Measurements from ENCODE around the gene SLC66A3. TPM values are rescaled to one million over a fixed set of nuclear protein-coding genes. Genes with fewer than 3 reads are reported as not detected.

SLC66A3 gene
- total RNA-seq = 23.3 and 41.5 TPM in 2 replicates

DNA sequence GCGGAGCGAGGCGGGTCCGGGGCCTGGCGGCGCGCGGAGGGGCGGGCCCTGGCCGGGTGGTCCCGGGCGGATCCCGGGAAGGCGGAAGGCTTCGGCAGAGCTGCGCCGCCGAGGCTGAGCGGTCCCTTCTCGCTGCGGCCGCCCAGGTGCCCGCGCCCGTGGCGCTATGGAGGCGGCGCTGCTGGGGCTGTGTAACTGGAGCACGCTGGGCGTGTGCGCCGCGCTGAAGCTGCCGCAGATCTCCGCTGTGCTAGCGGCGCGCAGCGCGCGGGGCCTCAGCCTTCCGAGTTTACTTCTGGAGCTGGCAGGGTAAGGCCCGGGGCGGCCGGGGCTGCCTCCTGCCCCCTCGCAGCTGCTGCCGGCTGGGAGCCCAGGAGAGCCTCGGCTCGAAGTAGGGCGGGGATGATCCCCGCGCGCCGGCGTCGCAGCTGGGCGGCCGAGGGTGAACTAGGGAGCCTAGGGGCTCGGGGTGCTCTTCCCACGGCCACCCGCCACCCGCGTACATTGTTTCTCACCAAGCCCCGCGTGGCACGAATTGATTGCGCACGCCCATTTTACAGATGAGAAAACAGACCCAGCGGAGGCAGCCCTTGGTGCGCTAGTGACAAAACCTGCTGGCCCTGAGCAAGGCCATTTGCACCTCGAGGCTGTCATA is at the start of gene SLC66A3:
Gene SLC66A3 (plus strand): TSS at position 87 of the 655 bp plus-strand sequence. CDS start 80 bp downstream, at position 167.
- DNase-seq (ENCODE audit: extremely low read depth, low read depth, low spot score) = no peak

DNA sequence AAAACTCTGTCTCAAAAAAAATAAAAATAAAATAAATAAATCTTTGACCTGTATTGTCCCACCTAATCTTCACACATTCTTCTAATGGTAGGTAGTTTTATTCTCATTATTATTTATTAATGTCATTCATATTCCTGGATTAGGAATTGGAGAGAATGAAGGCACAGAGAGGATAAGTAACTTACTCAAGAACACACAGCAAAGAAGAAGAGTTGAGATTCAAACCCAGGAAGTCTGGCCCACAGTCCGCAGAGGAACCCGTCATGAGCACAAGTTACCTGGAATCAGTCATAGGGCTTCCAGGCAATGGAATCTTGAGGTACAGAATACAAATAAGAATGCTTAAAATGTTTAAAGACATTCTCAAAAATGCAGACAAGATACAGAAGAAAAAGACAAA is 46.3 kb upstream of the SLC66A3 start:
- no peak for DNase-seq (ENCODE audit: extremely low read depth, low read depth, low spot score)

DNA sequence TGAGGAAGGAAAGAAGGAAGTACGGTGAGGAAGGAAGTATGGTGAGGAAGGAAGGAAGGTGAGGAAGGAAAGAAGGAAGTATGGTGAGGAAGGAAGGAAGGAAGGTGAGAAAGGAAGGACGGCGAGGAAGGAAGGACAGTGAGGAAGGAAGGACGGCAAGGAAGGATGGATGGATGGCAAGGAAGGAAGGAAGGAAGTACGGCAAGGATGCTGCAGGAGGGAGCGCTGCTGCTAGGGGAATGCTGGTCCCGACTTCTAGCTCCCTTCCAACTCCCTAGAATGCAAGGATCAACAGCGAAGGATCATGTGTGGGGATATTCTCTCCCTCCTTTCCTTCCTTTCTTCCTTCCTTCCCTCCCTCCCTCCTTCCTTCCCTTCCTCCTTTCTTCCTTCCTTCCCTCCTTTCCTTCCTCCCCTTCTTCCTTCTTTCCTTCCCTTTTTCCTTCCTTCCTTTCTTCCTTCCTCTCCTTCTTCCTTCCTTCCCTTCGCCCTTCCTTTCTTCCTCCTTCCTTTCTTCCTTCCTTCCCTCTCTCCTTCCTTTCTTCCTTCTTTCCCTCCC is 42.3 kb upstream of the SLC66A3 start:
- no peak for DNase-seq (ENCODE audit: extremely low read depth, low read depth, low spot score)

DNA sequence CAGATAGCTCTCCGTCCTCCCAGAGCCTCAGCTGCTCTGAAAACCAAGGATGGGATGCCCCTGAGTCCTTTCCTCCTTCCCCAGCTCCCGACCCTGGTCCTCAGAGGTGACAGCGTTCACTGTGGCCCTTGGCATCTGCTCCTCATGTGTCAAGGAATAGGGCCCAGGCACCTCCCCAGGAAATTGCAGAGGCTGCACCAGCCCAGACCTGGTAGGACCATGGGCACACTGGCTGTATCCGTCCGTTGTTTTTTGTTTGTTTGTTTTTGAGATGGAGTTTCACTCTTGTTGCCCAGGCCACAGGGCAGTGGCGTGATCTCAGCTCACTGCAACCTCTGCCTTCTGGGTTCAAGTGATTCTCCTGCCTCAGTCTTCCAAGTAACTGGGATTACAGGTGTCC is 37.5 kb upstream of the SLC66A3 start:
- no peak for DNase-seq (ENCODE audit: extremely low read depth, low read depth, low spot score)

DNA sequence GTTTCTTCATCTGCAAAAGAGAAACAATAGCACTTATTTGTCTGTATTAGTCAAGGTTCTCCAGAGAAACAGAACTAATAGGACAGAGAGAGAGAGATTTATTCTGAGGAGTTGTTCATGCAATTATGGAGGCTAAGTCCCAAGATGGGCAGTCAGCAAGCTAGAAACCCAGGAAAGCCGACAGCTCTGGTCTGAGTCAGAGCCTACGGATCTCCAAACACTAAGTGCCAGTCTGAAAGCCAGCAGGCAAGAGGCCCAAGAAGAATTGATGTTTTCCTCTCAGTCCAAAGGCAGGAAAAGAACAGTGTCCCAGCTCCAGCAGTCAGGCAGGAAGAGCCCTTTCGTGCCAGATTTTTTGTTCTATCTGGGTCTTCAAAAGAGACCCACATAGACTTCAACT is 36.5 kb upstream of the SLC66A3 start:
- no peak for DNase-seq (ENCODE audit: extremely low read depth, low read depth, low spot score)

DNA sequence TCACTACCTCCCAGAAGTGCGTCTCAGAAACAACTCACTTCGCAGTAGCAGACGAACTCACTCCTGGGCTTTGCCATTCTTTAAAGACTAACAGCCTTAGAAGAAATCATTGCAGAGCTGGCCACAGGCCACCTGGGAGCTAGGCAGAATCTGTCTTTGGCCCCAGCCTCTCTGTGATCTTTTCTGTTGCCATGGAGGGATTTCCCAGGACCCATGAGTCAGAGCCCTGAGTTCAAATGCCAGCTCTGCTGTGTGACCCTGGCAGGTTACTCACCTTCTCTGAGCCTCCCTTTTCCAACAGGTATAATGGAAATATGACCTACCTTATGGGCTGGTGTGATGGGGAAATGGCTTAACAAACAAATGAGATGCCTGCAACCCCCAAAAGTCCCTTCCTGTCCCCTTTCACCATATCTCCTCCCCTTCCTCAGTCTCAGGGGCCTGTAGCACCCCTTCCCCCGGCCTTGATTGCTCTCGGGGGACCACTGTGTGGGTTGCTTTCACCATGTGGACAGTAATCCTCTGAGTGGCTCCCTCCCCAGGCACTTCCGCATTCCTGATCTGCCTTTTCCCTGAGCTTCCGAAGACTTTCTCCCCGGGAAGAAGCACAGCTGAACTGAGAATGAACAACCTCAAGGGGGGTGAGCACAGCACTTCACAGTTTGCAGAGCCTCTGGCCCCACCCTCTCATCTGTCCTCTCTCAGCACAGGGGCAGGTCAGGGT is 34.0 kb upstream of the SLC66A3 start:
- no peak for DNase-seq (ENCODE audit: extremely low read depth, low read depth, low spot score)

DNA sequence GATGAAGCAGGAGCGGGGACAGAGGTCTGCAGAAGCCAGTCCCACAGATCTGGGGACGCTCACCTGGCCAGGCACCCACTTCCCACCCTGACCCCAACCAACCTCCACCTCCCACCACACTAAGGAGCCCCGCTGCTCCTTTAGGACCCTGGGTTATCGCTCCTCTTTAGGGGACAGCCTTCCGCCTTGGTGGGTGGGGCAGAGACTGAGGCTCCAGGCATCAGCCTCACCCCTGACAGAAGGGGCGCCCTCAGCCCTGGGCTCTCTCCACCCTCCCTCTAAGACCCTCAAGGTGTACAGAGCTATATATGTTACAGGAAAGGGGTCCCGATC is 33.5 kb upstream of the SLC66A3 start:
- no peak for DNase-seq (ENCODE audit: extremely low read depth, low read depth, low spot score)

DNA sequence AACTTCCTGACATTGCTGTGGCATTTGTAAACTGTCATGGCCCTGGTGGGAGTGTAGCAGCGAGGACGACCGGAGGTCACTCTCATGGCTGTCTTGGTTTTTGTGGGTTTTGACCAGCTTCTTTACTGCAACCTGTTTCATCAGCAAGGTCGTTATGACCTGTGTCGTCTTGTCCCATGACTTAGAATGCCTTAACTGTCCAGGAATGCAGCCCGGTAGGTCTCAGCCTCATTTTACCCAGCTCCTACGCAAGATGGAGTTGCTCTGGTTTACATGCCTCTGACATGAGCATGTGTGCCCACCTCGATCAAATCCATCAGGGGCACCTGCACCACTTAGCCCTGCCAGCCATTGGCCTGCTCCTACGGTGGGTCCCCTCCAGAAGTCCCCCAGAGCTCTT is 32.9 kb upstream of the SLC66A3 start:
- no peak for DNase-seq (ENCODE audit: extremely low read depth, low read depth, low spot score)

DNA sequence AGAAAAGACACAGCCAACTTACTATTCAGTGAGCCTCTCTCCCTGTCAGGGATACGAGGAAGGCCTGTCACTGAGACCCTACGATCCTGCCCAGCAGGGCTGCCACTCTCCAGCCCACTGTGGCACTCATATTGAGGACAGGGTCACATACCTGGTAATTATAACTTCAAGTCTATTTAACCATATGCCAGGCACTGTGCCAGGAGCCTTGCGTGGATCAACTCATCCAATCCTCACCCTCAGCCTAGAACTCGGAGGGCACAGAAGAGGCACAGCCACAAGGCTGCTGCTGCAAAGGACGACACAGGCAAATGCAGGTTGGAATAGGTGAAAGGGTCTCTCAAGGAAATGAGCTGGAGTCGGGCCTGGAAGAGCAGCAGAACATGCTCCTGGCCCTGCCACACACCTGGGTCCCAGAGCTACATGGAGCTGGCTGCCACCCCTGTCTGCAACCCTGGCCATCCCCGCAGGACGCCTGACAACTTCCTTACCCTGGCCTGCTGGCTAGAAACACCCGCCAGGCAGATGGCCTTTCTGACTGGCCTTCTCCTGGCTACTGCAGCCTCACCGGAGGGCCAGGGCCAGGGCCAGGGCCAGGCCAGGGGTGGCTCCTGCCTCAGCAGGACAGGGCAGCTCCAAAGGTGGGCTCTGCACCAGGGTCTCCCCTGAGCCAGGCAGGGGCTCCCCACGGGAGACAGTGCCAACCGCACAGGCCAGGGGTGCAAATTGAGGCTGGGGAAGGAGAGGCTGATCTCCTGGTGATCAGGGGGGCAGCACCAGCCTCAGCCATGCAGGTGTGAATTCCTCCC is 32.1 kb upstream of the SLC66A3 start:
- DNase-seq (ENCODE audit: extremely low read depth, low read depth, low spot score) = no peak

DNA sequence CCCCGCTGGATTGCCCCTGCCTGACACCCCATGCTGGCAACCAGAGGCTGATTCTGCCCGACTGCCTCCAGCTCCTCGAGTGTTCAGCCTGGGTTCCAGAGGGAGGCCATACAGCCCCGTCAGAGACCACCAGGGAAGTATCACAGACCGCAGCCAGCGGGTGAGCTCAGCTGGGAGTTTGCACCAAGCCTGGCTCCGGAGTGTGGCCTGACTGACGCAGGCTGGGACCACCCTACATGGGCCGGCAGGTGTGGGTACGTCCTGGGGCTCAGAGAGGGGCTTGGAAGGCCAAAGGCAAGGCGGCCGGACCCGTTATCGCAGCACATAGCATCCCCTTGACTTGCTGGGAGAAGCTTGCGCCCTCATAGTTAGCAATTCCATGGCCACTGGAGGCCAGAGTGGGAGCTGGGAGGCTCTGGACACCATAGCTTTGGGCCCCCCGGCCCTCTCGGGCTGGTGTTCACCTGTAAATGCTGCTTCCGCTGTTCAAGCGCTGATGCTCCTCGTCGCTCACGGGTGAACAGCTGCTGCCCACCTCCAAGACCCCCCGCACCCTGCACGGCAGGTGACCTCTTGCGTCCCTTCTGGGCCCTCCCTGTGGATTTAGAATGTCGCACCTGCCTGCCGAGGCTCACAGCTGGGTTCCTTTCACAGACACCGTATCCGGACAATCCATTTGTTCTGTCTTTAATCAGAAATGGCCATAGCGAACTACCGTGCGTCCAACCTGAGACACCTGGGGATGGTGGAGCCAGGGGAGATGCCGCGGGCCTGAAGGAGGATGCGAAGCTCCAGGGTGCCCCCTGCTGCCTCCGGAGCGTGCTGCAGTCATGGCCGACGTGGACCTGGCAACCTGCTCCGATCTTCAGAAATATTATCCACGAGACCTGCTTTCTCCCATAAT is 31.2 kb upstream of the SLC66A3 start:
- no peak for DNase-seq (ENCODE audit: extremely low read depth, low read depth, low spot score)

DNA sequence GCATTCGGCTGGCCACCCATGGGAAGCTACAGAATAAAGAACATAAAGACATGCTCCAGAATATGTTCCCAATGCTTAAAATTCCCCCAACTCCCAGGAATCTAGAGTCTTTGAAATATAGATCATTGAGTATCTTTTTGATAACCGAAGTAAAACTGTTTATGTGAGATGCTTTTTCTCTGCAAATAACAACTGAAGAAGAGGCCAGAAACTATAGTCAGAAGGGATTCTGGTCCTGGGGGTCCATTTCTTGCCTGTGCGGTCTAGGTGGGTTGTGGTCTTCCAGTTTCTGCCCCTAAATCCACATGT is 30.6 kb upstream of the SLC66A3 start:
- no peak for DNase-seq (ENCODE audit: extremely low read depth, low read depth, low spot score)

DNA sequence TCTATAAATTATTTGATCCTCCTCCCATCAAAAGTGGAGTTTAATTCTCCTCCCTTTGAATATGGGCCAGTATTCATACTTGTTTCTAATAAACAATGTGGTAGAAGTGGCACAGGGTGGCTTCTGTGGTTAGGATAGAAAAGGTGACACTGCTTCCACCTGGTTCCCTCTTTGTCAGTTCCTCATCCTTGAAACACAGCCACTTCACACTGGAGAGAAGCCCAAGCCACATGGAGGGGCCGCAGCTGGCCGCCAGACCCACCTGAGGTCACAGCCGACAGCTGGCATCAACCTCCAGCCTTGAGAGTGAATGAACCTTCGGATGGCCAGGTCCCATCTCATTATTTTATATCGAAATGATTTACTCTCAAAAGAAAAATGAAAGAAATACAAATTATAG is 27.5 kb upstream of the SLC66A3 start:
- DNase-seq (ENCODE audit: extremely low read depth, low read depth, low spot score) = no peak

DNA sequence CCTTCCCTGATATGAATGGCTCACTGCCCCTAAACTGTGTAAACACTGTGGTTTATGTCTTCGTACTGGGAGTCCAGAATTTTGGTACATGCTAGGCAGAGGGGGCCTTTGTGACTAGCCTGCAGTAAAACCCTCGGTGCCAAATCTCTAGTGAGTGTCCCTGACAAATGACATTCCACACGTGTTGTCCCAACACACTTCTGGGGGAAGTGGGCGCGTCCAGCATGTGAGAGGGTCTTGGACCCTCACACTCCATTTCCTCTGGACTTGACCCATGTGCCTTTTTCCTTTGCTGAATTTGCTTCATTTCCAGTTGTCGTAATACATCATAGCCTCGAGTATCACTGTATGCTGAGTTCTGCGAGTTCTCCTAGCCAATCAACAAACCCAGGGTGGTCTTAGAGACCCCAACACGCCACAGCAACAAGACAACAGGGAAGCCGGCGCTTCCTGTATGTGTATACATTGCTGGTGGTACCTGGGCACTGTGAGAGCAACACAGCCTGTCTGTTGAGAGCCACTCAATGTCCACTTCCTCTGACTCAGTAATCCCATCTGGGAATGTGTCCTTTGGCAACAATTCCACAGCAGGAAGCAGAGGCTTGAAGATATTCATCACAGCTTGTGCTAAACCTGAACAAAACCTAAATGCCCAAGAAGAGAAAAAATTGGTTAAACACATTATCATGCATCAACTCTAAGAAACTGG is 26.9 kb upstream of the SLC66A3 start:
- peak; percentile 61 for DNase-seq (ENCODE audit: extremely low read depth, low read depth, low spot score)

DNA sequence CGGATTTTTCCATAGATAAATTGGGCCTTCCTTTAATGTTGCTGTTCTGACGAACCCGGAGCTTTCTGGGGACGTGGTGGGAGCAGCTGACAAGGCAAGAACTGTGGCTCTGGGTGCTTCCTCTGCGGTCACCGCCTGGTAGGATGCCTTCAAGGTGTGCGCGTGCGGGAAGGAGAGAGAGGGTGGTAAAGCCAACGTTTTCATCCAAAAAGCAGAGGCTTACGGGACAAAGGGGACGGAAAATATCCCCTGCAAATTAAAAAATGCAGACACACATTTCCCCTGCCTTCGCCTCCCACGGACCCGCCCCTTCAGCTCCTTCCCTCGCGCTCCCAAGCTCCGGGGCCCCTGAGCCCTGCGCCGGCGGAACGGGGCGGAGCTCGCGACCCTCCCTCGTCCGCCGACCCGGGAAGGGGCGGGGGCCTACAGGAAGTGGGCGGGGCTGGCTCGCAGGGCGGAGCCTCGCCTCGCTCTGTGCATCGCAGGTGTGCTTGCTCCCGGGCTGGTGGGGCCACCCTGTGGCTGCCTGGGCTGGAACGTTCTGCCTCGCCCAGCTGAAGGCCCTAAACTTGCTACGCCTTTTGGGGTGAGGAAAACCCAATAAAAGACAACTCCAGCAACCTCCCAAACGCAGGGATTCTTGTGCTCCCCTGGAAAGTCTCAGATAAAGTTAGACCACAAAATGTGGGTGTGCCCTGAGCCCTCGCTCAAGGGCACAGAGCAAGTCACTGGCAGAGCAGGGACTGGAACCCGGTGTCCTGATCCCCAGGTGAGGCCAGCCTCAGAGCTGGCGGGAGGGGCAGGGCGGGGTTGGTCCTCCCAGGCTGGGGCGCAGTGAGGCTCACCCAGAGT is 25.4 kb upstream of the SLC66A3 start:
- DNase-seq (ENCODE audit: extremely low read depth, low read depth, low spot score) = no peak

DNA sequence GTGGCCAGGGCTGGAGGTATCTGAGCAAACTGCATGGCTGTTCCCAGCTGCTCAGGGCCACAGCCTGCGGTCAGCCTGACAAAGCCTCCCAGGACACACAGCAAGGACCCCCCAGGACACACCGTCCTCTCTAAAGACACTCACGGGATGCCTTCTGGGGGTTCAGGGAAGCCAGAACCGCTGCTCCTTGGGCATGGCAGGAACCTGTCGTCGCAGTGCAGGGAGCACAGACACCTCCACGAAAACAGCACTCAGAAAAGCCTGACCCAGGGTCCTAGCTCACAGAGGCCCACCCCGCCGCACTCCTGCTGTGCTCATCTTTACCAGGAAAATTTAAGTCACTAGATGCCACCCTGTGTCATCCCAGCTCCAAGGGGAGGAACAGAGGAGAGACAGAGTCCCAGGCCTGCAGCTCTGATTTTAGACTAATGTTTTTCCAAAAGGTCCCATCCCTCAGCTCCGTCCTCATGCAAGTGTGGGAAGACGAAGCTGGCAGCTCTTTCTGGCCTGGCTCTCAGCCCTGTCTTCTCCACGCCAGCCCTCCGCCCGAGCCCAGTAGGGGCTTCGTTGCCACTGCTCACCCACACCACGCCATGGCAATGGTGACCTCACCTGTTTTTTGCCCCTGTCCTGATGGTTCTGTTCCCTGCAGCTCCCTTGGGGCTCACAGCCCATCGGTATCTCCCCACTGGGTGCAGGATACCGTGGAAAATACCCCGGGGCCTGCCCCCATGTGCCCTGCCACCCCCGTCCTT is 23.9 kb upstream of the SLC66A3 start:
- DNase-seq (ENCODE audit: extremely low read depth, low read depth, low spot score) = no peak

DNA sequence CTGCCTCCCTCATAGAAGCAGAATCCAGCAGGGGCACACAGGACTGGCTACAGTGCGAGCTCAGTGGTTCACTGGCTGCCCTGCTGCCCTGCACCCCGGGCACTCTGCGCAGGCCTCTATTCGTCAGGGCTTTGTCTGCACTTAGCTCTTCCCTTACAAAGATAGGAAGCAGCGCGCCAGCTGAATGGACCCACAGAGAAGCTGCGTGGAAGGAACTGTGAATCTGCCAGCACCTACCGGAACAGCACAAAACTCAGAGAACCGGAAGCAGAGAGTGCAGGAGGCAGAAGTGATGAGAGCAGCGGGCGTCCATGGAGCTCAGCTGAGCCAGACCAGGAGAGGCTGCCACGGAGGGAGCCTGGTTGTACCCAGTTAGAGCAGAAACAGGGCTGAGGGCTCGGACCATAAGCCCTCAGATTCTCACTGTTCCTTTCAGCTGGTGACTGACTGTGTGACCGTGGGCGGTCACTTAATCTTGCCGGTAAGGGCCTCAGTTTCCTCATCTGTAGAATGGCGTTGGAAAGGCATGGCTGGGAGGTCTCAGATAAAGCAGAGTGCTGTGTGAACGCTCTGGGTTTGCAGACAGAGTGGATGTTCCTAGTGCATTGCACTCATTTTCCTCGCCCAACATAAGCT is 23.1 kb upstream of the SLC66A3 start:
- DNase-seq (ENCODE audit: extremely low read depth, low read depth, low spot score) = no peak

DNA sequence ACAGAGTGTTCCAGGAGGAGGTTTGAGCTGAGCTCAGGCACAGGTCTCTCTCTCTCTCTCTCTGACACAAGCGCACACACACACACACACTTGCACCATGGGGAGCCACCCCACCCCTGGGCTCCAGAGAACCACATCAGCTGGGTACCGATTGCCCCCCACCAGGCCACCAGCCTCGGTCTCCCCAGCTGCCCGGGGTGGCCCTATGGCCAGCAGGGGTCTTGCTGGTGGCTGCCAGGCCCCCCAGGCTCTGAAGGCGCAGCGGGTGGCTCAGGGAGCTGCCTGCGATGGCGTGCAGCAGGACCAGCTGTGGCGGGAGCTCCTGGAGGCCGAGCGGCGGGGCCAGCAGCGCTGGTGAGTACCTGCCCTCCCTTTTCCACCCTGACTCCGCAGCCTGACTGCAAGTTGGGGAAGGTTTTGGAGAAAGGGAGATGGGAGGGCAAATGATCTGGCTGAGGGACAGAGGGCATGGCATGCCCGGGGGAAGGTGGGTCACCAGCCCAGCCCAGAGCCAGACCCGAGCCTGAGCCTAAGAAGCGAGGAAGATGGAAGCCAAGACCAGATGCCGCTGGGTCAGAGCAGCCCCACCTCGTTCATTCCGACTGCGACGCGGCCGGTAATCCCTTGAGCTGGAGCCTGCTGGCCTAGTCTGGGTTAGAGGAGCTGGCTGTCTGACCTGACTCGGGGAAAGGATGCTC is 21.9 kb upstream of the SLC66A3 start:
- DNase-seq (ENCODE audit: extremely low read depth, low read depth, low spot score) = no peak
